Measurements from ENCODE around the gene SLC11A1.

The SLC11A1 gene

DNA sequence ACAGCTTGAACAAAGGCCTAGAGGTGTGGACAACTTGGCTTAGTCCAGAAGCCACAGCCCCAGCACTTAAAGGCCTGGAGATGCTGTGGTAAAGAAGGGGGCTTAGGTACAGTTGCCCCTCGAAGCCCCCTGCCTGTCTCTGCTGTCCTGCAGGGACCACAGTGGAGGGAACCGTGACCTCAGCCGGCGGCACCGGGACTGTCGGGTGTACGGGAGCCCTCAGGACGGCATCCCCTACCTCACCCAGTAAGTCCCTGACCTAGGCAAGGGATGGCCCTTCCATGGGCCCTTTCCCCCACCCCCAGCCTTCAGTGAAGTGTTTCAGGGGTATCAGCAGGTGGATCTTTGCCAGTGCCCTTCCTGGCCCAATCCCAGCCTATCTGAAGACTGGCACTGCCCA is 40.7 kb upstream of the SLC11A1 start:
- DNase-seq (ENCODE audit: low spot score), result no peak
- Histone ChIP-seq H3K4me3 (ENCODE audit: severe bottlenecking) (no peak overlapping the region), H3K27ac (ENCODE audit: poor library complexity, severe bottlenecking) (no peak overlapping the region), H3K36me3 (ENCODE audit: low read depth) (no peaks in the 10 kb centered on the region), H3K27me3 (ENCODE audit: insufficient read depth, poor library complexity, severe bottlenecking) (no peaks in the 10 kb centered on the region), H3K4me1 (ENCODE audit: insufficient read depth, poor library complexity, severe bottlenecking) (no peaks in the 10 kb centered on the region), H3K9me3 (ENCODE audit: severe bottlenecking) (no peaks in the 10 kb centered on the region)
- TF ChIP-seq, protein P1, sequence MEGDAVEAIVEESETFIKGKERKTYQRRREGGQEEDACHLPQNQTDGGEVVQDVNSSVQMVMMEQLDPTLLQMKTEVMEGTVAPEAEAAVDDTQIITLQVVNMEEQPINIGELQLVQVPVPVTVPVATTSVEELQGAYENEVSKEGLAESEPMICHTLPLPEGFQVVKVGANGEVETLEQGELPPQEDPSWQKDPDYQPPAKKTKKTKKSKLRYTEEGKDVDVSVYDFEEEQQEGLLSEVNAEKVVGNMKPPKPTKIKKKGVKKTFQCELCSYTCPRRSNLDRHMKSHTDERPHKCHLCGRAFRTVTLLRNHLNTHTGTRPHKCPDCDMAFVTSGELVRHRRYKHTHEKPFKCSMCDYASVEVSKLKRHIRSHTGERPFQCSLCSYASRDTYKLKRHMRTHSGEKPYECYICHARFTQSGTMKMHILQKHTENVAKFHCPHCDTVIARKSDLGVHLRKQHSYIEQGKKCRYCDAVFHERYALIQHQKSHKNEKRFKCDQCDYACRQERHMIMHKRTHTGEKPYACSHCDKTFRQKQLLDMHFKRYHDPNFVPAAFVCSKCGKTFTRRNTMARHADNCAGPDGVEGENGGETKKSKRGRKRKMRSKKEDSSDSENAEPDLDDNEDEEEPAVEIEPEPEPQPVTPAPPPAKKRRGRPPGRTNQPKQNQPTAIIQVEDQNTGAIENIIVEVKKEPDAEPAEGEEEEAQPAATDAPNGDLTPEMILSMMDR (IDR thresholded peaks at IDR 0.05; ENCODE audit: poor library complexity, severe bottlenecking), result no peak
- no peak for ATAC-seq (ENCODE audit: low read depth)

DNA sequence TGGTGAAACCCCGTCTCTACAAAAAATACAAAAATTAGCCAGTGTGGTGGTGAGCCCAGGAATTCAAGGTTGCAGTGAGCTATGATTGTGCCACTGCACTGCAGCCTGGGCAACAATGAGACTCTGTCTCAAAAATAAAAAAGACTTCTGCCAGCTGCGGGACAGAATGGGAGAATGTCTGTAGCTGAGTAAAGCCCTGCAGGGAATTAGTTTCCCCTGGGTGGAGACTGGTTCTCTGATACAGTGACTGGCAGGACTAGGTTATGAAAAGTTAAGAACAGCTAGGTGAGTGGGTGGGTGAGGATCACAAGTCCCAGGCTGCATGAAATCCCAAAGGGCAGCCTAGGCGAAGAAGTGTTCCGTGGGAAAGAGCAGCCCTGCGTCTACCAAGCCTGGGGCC is 39.2 kb upstream of the SLC11A1 start:
- no peak overlapping the region for H3K4me3 ChIP-seq (ENCODE audit: severe bottlenecking)
- no peaks in the 10 kb centered on the region for H3K27me3 ChIP-seq (ENCODE audit: insufficient read depth, poor library complexity, severe bottlenecking)
- no peaks in the 10 kb centered on the region for H3K9me3 ChIP-seq (ENCODE audit: severe bottlenecking)
- ATAC-seq (ENCODE audit: low read depth) (no peak), DNase-seq (ENCODE audit: low spot score) (no peak)
- TF ChIP-seq, protein P1 (IDR thresholded peaks at IDR 0.05; ENCODE audit: poor library complexity, severe bottlenecking), result no peak
- no peaks in the 10 kb centered on the region for H3K36me3 ChIP-seq (ENCODE audit: low read depth)
- H3K4me1 ChIP-seq (ENCODE audit: insufficient read depth, poor library complexity, severe bottlenecking), result no peaks in the 10 kb centered on the region
- H3K27ac ChIP-seq (ENCODE audit: poor library complexity, severe bottlenecking), result no peak overlapping the region

DNA sequence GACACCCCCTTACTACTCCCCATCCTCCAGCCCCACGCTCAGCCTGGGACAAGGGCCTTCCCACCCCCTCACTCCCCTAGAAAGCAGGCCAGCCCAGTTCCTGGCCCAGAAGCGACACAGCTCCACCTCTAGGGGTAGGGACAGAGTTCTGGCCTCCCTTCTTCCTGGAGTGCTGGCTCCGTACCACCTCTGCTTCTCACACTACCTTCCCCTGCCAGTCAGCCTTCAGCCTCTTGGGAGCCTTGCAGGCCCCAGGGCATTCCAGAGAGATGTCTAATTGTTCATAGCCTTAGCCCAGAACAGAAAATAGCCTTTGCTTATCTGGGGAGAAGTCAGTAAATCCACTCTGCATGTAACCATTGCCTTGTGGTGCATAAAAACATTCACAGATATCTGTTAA is 38.5 kb upstream of the SLC11A1 start:
- H3K36me3 ChIP-seq (ENCODE audit: low read depth), result no peaks in the 10 kb centered on the region
- DNase-seq (ENCODE audit: low spot score) (no peak), ATAC-seq (ENCODE audit: low read depth) (0 out of 3 replicates have a peak, but pooled peaks have one; percentile 47)
- TF ChIP-seq, protein P1 (IDR thresholded peaks at IDR 0.05; ENCODE audit: poor library complexity, severe bottlenecking), result no peak
- no peaks in the 10 kb centered on the region for H3K27me3 ChIP-seq (ENCODE audit: insufficient read depth, poor library complexity, severe bottlenecking)
- H3K9me3 ChIP-seq (ENCODE audit: severe bottlenecking), result no peaks in the 10 kb centered on the region
- no peak overlapping the region for H3K27ac ChIP-seq (ENCODE audit: poor library complexity, severe bottlenecking)
- H3K4me3 ChIP-seq (ENCODE audit: severe bottlenecking), result no peak overlapping the region
- no peaks in the 10 kb centered on the region for H3K4me1 ChIP-seq (ENCODE audit: insufficient read depth, poor library complexity, severe bottlenecking)

DNA sequence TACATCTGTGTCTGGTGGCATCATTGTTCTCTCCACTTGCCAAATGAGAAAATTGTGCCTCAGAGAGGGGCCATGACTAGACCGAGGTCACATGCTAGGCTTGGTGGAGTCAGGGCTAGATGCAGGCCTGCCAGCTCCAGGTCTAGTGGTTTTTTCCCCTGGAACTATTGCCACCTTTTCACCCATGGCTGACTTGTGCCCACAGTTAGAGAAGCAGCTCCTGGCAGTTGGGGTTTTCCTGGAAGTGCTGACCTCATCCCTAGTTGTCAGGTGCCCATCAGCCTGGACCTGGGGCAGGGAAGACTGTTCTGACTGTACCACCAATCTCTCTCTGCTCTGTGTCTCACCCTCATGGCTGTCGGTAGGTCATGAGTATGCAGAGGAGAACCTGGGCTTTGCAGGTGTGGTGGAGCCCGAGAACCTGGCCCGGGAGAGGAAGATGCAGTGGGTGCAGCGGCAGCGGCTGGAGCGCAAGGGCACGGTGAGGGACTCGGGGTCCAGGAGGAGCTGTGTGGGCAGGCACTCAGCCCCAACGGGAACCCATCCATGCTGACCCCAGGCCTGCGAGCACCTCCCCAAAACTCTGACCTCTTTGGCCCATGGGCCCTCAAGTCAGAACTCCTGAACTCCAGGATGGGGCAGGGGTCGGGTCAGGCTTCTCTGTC is 37.9 kb upstream of the SLC11A1 start:
- no peaks in the 10 kb centered on the region for H3K4me1 ChIP-seq (ENCODE audit: insufficient read depth, poor library complexity, severe bottlenecking)
- no peak overlapping the region for H3K4me3 ChIP-seq (ENCODE audit: severe bottlenecking)
- DNase-seq (ENCODE audit: low spot score) (no peak), ATAC-seq (ENCODE audit: low read depth) (no peak)
- no peaks in the 10 kb centered on the region for H3K36me3 ChIP-seq (ENCODE audit: low read depth)
- TF ChIP-seq, protein P1 (IDR thresholded peaks at IDR 0.05; ENCODE audit: poor library complexity, severe bottlenecking), result no peak
- no peak overlapping the region for H3K27ac ChIP-seq (ENCODE audit: poor library complexity, severe bottlenecking)
- no peaks in the 10 kb centered on the region for H3K9me3 ChIP-seq (ENCODE audit: severe bottlenecking)
- no peaks in the 10 kb centered on the region for H3K27me3 ChIP-seq (ENCODE audit: insufficient read depth, poor library complexity, severe bottlenecking)

DNA sequence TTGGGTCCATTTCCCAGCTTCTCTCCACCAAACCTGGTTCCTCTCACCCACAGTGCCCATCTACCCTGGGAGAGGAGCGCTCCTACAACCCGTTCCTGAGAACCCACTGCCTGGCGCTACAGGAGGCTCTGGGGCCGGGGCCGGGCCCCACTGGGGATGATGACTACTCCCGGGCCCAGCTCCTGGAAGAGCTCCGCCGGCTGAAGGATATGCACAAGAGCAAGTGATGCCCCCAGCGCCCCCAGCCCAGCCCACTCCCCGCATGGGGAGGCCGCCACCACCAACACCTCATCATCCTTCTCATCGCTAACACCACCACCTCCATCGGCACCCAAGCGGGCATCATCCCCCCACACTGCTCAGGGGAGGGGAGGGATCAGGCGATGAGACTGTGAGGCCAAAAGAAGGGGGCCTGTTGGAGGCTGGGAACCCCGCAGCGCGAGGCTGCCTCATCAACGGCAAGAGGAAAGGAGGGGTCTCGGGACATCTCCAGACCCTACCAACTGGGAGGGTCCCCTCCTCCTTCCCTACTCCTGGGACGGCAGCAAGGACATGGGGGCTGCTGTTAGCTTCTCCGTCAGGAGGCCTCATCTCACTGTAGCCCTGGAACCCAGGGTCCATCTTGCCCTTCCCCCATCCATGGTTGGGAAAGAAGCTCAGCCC is 37.2 kb upstream of the SLC11A1 start:
- TF ChIP-seq, protein P1 (IDR thresholded peaks at IDR 0.05; ENCODE audit: poor library complexity, severe bottlenecking), result no peak
- no peak for DNase-seq (ENCODE audit: low spot score)
- Histone ChIP-seq H3K4me3 (ENCODE audit: severe bottlenecking) (no peak overlapping the region), H3K4me1 (ENCODE audit: insufficient read depth, poor library complexity, severe bottlenecking) (no peaks in the 10 kb centered on the region), H3K9me3 (ENCODE audit: severe bottlenecking) (no peaks in the 10 kb centered on the region), H3K36me3 (ENCODE audit: low read depth) (no peaks in the 10 kb centered on the region), H3K27me3 (ENCODE audit: insufficient read depth, poor library complexity, severe bottlenecking) (no peaks in the 10 kb centered on the region), H3K27ac (ENCODE audit: poor library complexity, severe bottlenecking) (no peak overlapping the region)
- ATAC-seq (ENCODE audit: low read depth), result no peak
